HFFc6 (cell line): ENCODE results near the gene UIMC1. TPM values are rescaled to one million over a fixed set of nuclear protein-coding genes. Genes with fewer than 3 reads are reported as not detected.
"Not testable (repeated sequence)": the region's sequence is repeated elsewhere in the genome, so short reads cannot be mapped to it uniquely, and the experiment has no call there.

Source experiments
- DNase-seq: peaks from one replicate; pipeline ENCODE4 v3.0.0-alpha.2; 2018
- H3K27ac Mint-ChIP-seq: 2 replicates; pipeline ENCODE4 v1.8.0; 2020; ENCODE audit warnings: mild to moderate bottlenecking, mixed read lengths
- H3K27me3 Mint-ChIP-seq: 2 replicates; pipeline ENCODE4 v1.8.0; 2021; ENCODE audit warnings: mild to moderate bottlenecking, moderate library complexity, mixed read lengths; ENCODE audit not compliant: insufficient read depth
- H3K36me3 Mint-ChIP-seq: 2 replicates; pipeline ENCODE4 v1.8.0; 2021; ENCODE audit warnings: low read depth, mixed read lengths
- H3K4me1 Mint-ChIP-seq: 2 replicates; pipeline ENCODE4 v1.8.0; 2020; ENCODE audit warnings: low read depth, mixed read lengths
- H3K4me3 Mint-ChIP-seq: 2 replicates; pipeline ENCODE4 v1.8.0; 2020; ENCODE audit warnings: mild to moderate bottlenecking, moderate library complexity, mixed read lengths
- H3K9me3 Mint-ChIP-seq: 2 replicates; pipeline ENCODE4 v1.8.0; 2020; ENCODE audit warnings: mild to moderate bottlenecking, mixed read lengths
- CTCF ChIP-seq: fragments of 200-600 bp; sonication (generic); IDR thresholded peaks from 2 replicates; pipeline ENCODE4 v1.5.0; 2021; ENCODE audit warnings: antibody characterized with exemption, mild to moderate bottlenecking
- total RNA-seq, 6 experiments: library from RNA; stranded (reverse); fragmentation: NEBNext Ultra II Directional; extraction: Animal tissue kit (Norgen Biotek cat#: 25700); gene quantifications; 2 replicates in 1 of 6; 3 replicates in 5 of 6; pipeline ENCODE4 v1.2.3, GENCODE V29; 2021

UIMC1 gene
- total RNA-seq, 6 experiments from 2014 or later: 19.8 to 34.4 (median 23.6) TPM

- no peak overlapping the region for H3K27ac Mint-ChIP-seq
- DNase-seq: no peak
Measured at GRCh38 chr5:176998828-176999227, 7.8 kb downstream of the UIMC1 start.

GRCh38 chr5:176996780-176997179 is 9.8 kb downstream of the UIMC1 start:
- Mint-ChIP-seq H3K4me1 (peaks cover 43% of the 10 kb centered on the region), H3K27ac (peak overlapping the region; percentile 74), H3K4me3 (peak overlapping the region; percentile 44), H3K36me3 (peaks cover 4% of the 10 kb centered on the region; the same call in 1 of the 2 replicates), H3K27me3 (peaks cover 2% of the 10 kb centered on the region; the same call in 1 of the 2 replicates), H3K9me3 (no peaks in the 10 kb centered on the region)
- TF ChIP-seq CTCF: no peak
- no peak for DNase-seq

More at GRCh38 chr5:176998828-176999227, 7.8 kb downstream of the UIMC1 start:
- H3K9me3 Mint-ChIP-seq: no peaks in the 10 kb centered on the region
- H3K4me1 Mint-ChIP-seq: peaks cover 50% of the 10 kb centered on the region
- peaks cover 2% of the 10 kb centered on the region; the same call in 1 of the 2 replicates for H3K27me3 Mint-ChIP-seq
- peaks cover 4% of the 10 kb centered on the region; the same call in 1 of the 2 replicates for H3K36me3 Mint-ChIP-seq
- no peak for TF ChIP-seq CTCF
- no peak overlapping the region for H3K4me3 Mint-ChIP-seq

GRCh38 chr5:176995896-176996767 is 10.4 kb downstream of the UIMC1 start:
- Mint-ChIP-seq H3K4me1 (peaks cover 43% of the 10 kb centered on the region), H3K36me3 (peaks cover 4% of the 10 kb centered on the region; the same call in 1 of the 2 replicates), H3K4me3 (peak overlapping the region; percentile 46), H3K9me3 (no peaks in the 10 kb centered on the region), H3K27me3 (peaks cover 2% of the 10 kb centered on the region; the same call in 1 of the 2 replicates), H3K27ac (peak overlapping the region; percentile 74)
- TF ChIP-seq CTCF: no peak
- DNase-seq: peak; percentile 81

- Mint-ChIP-seq H3K27ac (peak overlapping the region; percentile 69), H3K4me1 (peaks cover 43% of the 10 kb centered on the region), H3K27me3 (peaks cover 2% of the 10 kb centered on the region; the same call in 1 of the 2 replicates), H3K9me3 (no peaks in the 10 kb centered on the region), H3K4me3 (peak overlapping the region; percentile 51; the same call in 1 of the 2 replicates), H3K36me3 (peaks cover 4% of the 10 kb centered on the region; the same call in 1 of the 2 replicates)
- DNase-seq: no peak
- no peak for TF ChIP-seq CTCF
Measured at GRCh38 chr5:176995122-176995490, 11.5 kb downstream of the UIMC1 start.

GRCh38 chr5:176994460-176995121 is 12.0 kb downstream of the UIMC1 start:
- no peak for DNase-seq

GRCh38 chr5:176993081-176993480 is 13.5 kb downstream of the UIMC1 start:
- H3K27me3 Mint-ChIP-seq, H3K9me3 Mint-ChIP-seq, DNase-seq, H3K36me3 Mint-ChIP-seq, H3K4me3 Mint-ChIP-seq, H3K27ac Mint-ChIP-seq: not testable (repeated sequence)
- peaks cover 39% of the 10 kb centered on the region for H3K4me1 Mint-ChIP-seq

More at GRCh38 chr5:176994460-176995121, 12.0 kb downstream of the UIMC1 start:
- H3K27ac Mint-ChIP-seq: peak overlapping the region; percentile 69
- peaks cover 42% of the 10 kb centered on the region for H3K4me1 Mint-ChIP-seq
- H3K4me3 Mint-ChIP-seq: peak overlapping the region; percentile 51; the same call in 1 of the 2 replicates
- H3K36me3 Mint-ChIP-seq: peaks cover 3% of the 10 kb centered on the region; the same call in 1 of the 2 replicates
- peaks cover 2% of the 10 kb centered on the region; the same call in 1 of the 2 replicates for H3K27me3 Mint-ChIP-seq
- TF ChIP-seq CTCF: no peak
- no peaks in the 10 kb centered on the region for H3K9me3 Mint-ChIP-seq
